MV-4-11 (cell line): Measurements from ENCODE around the gene ARHGAP30.
A peak's percentile ranks its signal among the peaks of the same experiment; 100 is the strongest.

ENCODE experiments used
- DNase-seq: peaks from one replicate; lab custom pipeline; 2025; lab: John Stamatoyannopoulos, UW

ARHGAP30 gene, protein sequence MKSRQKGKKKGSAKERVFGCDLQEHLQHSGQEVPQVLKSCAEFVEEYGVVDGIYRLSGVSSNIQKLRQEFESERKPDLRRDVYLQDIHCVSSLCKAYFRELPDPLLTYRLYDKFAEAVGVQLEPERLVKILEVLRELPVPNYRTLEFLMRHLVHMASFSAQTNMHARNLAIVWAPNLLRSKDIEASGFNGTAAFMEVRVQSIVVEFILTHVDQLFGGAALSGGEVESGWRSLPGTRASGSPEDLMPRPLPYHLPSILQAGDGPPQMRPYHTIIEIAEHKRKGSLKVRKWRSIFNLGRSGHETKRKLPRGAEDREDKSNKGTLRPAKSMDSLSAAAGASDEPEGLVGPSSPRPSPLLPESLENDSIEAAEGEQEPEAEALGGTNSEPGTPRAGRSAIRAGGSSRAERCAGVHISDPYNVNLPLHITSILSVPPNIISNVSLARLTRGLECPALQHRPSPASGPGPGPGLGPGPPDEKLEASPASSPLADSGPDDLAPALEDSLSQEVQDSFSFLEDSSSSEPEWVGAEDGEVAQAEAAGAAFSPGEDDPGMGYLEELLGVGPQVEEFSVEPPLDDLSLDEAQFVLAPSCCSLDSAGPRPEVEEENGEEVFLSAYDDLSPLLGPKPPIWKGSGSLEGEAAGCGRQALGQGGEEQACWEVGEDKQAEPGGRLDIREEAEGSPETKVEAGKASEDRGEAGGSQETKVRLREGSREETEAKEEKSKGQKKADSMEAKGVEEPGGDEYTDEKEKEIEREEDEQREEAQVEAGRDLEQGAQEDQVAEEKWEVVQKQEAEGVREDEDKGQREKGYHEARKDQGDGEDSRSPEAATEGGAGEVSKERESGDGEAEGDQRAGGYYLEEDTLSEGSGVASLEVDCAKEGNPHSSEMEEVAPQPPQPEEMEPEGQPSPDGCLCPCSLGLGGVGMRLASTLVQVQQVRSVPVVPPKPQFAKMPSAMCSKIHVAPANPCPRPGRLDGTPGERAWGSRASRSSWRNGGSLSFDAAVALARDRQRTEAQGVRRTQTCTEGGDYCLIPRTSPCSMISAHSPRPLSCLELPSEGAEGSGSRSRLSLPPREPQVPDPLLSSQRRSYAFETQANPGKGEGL

DNA sequence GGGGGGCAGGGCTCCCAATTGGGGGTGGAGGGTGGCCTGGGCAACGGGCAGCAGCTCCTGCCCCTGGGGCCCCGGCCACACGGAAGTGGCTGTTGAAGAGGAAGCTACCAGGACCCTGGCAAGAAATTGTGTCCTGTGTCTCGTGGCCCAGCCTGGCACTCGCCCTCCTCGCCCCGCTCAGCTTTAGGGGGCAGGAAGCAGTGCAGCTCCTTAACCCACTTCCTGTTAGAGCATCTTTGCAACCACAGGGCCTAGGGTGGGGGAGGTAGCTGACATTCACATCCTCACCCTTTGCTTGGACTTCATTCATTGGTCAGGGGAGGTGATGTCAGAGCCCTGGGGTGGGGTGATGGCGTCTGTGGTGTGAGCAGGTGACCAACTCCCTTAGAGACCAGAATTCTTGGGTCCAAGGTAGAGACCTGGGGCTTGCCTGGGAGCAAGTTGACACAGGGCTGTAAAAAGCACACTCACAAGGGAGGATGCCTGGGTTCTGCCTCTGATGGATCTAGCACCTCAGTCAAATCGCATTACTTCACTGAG, at the start of gene ARHGAP30:
Gene ARHGAP30, minus strand, starts transcription at position 161 of the 540 bp plus-strand sequence. CDS start 267 bp downstream, outside the sequence.
- peak; percentile 95 for DNase-seq

DNA sequence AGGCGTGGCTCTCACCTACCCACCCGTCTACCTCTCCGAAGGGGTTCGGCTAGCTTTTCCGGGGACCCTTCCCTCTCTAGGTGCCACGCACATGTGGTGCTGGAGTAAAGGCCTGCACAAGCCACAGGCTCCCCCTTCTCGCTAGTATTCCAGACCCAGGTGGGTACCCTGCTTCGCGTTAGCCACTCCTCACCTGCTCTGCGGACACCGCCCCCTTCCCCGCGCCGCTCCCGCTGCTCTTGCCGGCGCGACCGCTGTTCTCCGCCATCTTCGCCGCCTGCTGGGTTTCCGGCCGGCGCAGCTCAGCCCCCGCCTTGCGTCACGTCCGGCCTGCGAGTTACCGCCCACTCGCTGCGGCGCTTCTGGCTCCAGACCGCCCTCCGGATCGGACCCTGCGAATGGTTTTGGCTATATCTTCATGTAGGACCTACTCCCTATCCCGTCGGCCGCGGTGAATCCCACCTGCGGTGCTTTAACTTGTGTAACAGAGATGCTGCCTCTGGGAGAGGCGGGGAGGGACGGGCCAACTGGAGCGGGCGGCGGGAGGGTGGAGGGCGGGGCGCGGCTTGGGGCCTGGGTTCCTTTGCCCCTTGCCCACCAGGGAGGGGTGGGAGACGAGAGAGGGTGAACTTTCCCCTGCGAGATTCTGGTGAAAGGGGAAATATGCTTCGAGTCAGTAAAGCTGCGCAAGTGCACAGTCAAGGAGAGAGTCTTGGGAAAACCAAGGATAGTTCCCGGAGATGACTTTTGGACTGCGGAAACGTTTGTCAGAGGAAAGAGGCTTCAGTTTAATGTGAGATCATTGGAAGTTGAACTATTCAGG, 48.3 kb upstream of the ARHGAP30 start, which contains the start of the genes NIT1 and PFDN2:
Gene NIT1, plus strand, starts transcription at position 347 of the 823 bp plus-strand sequence. Its CDS starts 72 bp downstream, at position 419.
Gene PFDN2, minus strand, starts transcription at position 279 of the 823 bp plus-strand sequence. Its CDS starts 11 bp downstream, at position 268.
- DNase-seq = peak; percentile 63

DNA sequence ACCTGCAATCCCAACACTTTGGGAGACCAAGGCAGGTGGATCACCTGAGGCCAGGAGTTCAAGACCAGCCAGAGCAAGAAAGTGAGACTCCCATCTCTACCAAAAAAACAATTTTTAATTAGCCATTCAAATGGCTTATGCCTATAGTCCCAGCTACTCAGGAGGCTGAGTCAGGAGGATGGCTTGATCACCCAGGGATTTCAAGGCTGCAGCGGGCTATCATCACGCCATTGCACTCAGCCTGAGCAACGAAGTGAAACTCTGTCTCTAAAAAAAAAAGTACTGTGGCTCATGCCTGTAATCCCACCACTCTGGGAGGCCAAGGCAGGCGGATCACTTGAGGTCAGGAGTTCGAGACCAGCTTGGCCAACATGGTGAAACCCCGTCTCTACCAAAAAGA, 46.3 kb upstream of the ARHGAP30 start:
- DNase-seq = peak; percentile 37

DNA sequence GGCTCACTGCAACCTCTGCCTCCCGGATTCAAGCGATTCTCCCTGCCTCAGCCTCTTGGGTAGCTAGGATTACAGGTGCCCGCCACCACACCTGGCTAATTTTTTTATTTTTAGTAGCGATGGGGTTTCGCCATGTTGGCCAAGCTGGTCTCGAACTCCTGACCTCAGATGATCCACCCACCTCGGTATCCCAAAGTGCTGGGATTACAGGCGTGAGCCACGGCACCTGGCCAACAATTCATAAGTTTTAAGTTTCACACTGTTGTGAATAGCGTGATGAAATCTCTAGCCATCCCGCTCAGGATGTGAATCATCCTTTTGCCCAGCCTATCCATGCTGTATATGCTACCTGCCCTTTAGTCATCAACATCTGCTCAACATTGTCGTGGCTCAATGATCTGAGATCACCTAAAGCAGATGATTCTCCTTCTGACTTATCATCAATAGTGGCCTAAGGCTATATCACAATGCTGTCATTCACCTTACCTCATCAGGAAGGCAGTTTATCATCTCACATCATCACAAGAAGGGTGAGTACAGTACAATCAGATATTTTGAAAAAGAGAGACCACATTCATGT, 45.5 kb upstream of the ARHGAP30 start:
- DNase-seq = peak; percentile 52

DNA sequence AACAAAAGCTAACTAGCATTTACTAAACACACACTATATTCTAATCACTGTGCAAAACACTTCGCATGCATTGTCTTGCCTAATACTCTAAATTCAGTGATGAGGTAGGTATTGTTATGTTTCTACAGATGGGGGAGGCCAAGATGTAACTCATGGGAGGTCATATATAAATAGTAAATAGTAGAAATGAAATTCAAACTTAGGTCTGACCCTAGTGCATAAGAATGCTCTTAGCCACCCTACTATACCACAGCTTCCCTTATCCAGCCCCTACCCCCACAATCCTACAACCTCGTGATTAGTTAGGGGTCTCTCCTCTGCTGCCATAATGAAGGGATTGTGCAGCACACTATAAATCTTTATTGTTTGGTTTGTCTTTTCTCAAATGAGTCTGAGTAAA, 44.9 kb upstream of the ARHGAP30 start:
- DNase-seq = peak; percentile 15

DNA sequence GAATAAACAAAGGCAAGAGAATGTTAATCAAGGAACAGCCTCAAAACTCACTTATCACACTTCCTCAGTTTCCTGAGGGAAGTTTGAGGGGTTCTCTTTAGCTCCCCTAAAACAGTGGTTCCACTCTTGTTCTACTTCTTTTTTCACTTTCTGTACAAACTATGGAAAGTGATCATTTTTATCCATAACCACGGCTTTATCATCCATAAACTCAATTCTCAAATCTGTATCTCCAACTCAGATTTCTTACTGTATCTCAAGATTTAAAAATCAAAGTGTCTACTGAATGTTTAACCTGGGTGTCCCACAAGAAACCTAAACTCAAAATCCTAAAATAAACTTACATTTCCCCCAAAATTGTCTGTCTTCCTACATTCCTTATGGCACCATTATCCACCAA, 44.2 kb upstream of the ARHGAP30 start:
- DNase-seq = no peak

DNA sequence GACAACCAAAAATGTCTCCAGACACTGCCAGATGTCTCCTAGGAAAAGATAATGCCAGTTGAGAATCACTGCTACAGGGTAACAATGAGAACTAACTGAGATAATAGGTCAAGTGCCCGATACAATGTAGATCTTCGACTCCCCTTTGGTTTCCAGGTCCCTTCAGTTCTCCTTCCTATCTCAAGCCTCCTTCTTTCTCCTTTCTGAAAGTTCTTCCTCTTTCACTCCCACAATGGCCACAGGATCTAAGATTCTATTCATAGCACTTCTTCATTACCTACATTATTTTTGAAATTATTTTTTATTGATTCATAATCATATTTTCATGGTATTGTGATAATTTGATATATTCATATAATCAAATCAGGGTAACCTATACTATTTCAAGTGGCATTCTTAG, 41.8 kb upstream of the ARHGAP30 start:
- DNase-seq = peak; percentile 68

DNA sequence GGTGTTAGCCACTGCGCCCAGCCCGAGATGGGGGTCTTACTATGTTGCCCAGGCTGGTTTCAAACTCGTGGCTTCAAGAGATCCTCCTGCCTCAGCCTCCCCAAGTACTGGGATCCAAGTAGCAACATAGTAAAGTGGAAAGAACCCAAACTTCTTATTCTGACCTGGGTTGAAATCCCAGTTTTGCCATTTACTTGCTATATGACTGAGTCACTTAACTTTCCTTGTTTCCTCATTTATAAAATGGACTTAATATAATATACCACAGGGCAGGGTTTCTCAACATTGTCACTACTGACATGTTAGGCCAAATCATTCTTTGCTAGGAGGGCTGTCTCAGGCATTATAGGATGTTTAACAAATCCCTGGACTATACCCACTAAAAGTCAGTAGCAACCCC, 41.4 kb upstream of the ARHGAP30 start:
- DNase-seq = peak; percentile 28

DNA sequence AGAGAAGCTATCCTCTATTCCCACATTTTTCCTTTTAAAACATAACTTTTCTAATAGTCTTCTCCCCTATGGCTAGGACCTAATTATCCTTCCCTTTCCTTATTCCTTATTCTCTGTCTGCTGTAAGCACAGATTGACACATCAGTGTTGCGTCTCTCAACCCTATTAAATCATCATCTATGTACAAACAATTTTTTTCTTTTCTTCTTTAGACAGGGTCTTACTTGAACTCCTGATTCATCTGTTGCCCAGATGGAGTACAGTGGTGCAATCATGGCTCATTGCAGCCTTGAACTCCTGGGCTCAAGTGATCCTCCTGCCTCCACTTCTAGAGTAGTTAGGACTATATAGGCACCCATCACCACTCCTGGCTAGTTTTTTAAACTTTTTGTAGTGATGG, 36.7 kb upstream of the ARHGAP30 start:
- peak; percentile 13 for DNase-seq

DNA sequence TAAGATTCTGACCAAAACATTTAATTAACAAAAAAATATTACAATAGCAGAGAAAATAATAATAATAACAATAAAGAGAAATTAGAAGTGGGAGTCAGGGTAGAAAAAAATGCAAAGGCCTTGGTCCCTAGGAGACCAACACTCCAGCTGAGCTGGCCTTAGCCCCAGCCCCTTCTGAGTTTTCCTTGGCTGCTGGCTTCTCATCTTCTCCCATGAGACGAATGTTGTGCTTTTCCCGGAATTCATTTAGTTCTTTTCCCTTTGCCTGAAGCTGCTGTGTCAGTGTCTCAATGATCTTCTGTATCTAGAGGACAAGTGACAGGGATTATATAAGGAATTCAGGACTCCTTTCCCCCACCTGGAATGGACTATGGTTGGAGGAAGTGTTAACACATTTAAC, 30.9 kb upstream of the ARHGAP30 start:
- no peak for DNase-seq

DNA sequence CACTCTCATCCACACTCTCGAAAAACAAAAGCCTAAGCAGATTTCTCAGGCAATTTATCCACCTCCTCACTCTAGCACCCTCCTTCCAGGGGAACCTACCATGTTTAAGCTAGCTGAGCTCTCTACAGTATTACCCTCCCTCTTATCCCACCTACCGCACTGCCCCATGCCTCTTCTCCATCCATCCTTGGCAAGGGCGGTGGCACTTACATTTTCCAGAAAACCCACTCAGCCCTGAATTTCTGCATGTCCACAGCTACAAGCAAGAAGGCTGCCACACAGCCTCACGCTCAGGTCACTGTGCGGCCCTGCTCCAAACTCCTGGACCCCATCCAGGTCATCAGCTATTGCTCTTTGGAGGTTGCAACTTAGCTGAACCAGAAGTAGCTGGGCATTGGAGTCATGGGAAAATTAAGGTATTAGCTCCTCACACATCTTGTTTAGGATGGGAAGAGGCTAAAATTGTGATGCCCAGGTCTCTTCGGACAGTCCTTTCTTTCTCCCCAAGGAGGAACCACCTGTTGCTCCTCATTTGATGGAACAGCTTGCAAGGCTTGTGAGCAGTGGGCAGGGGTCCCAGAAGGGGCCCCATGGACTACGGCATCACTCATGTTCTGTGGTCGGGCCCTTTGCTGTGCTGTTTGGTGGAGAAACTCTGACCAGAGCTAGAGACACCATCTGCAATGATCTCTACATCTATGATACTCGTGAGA, 29.6 kb upstream of the ARHGAP30 start:
- no peak for DNase-seq

DNA sequence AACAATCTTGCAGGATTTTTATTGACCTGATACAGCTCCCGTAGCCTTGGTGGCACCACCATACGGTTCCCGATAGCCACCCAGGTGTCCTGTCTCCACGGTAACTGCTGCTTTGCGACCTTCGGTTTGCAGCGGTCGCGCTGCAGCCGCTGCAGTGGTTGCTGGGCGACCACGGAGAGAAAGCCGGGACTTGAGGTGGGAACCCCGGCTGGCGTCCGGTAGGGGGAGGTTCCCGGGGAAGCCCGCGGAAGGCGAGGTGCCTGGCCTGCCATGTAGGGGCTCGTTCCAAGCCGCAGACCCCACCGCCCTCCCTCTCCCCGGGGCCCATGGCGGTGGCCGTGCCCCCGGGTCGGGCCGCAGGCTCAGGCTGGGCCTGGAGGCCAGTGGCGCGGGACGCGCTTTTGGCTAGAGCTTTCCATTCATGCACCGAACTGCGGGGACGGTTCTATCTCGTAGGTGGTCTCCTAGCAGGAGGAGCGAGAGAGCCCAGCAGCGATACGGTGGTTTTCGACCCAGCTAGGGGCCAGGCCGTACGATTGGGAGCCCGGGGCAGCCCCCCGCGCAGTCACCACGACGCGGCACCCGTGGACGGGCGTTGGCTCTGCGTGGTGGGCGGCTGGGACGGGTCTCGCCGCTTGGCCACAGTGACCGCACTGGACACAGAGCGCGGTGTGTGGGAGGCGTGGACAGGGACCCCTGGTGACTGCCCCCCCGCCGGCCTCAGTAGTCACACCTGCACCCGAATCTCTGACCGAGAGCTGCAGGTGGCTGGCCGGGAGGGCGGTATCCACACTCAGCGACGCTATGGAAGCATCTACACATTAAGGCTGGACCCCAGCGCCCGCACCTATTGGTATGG, 28.7 kb upstream of the ARHGAP30 start, which contains the start of gene KLHDC9:
Gene KLHDC9, plus strand, starts transcription at position 152 of the 859 bp plus-strand sequence. Its CDS starts 175 bp downstream, at position 327.
- DNase-seq = no peak

DNA sequence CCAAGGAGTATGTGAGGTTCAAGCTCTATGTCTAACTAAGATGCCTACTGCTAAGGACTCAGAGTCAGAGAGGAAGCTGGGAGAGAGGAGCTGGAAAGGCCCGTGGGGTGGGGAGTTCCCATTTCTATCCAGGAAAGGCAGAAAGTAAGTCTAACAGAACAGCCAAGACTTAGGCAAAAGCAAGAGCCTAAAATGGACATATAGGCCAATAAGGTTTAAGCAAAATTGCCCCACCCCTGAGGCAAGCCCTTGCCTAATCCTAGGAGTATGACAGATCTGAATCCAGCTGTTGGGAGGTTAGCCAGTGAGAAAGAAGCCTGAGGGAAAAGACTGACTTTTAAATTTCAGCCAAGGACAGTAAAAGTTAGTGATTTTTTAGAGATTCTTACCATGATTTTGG, 26.8 kb upstream of the ARHGAP30 start:
- DNase-seq = peak; percentile 59

DNA sequence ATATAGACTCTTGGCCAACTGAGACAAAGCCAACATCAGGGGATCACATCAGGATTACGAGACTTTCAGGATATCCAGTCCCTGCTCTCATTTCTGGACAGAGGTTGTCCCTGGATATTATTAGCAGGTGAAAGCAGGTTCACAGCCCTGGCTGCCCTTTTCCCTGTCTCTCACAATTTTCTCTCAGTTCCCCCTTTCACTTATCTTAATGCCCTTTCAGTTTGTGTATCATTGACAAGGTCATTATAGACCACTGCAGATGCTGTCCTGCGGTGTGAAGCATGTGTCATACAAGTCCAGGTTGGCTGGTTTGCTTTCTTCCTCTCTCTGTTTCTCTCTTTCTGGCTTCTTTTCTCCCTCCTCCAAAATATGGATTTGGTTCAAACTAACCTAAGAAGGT, 26.3 kb upstream of the ARHGAP30 start:
- peak; percentile 27 for DNase-seq

DNA sequence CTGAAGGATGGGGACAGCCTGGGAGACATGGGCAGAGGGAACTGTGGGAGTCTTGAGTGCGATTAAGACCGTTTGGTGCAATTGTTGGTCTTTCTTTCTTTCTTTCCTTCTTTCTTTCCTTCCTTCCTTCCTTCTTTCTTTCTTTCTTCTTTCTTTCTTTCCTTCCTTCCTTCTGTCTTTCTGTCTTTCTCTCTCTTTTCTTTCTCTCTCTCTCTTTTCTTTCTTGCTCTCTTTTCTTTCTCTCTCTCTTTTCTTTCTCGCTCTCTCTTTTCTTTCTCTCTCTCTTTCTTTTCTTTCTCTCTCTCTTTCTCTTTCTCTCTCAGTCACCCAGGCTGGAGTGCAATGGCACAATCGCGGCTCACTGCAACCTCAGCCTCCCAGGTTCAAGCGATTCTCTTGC, 25.5 kb upstream of the ARHGAP30 start:
- no peak for DNase-seq

DNA sequence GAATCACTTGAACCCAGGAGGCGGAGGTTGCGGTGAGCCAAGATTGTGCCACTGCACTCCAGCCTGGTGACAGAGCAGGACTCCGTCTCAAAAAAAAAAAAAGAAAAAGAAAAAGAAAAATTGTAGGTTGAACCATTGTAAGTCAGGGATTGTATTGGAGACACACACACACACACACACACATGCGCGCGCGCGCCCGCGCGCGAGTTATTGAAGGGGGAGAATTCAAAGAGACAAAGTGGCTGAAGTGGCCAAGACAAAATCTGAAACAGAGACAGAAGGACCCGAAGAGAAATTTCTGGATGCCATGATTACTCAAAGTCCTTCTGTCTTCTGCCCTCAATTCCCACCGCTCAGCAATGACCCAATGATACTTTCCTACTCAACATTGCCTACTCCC, 24.8 kb upstream of the ARHGAP30 start:
- DNase-seq = no peak

DNA sequence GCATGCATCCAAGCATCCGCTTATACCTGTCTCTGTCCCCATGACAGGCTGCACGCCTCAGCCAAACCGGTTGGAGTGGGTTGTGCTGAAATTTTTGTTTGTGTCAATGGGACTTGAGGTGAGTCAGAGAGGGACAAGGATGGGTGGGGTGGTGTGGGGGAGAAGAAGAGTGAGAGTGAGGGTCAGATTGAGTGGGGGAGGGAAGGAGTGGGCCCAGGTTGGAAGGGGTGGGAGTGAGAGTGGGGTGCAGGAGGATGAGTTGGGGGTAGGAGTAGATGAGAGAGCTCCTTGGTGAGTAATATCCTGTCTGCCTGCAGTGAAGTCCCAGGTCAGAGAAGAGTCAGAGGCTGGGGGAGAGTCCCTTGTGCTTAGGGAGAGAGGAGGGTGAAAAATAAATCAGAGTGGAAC, 22.9 kb upstream of the ARHGAP30 start:
- DNase-seq = no peak

DNA sequence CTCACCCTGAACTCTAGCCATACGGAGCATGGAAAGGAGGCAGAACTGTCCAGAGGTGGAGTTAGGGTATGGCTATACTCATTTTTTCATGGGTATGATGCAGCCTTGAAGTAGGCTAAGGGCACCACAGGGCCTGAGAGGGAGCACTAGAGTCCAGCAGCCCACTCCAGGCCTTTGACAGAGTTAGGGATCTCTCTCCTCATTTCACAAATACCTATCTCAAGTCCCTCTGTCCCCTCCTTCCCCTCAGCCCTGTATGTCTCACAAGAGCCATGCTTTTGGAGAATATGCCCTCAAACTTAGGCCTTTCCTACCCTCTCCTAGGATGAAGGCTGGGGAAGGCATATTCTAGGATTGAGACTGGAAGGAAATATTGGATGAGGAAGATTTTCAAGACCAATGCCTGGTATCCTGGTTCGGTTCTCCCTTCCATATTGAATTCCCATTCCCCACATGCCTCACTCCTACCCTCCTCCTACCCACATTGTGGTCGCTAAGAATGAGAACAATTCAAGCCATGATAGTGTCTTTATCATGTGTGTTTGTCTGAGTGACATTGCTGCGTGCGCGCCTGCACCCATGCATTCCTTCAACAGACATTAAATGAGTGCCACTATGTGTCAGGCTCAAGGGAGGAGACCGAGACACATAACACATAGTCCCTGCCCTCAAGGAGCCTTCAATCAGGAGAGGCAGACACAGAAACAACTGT, 22.3 kb upstream of the ARHGAP30 start:
- DNase-seq = no peak
